IPS-11a (cell line): Measurements from ENCODE around the gene ATP9B.
"Not testable (repeated sequence)": the region's sequence is repeated elsewhere in the genome, so short reads cannot be mapped to it uniquely, and the experiment has no call there.

Source experiments
- H3K4me3 ChIP-seq: one replicate; pipeline ENCODE4 v1.5.1; 2013; ENCODE audit warnings: low read depth, low read length, control low read depth

The ATP9B gene

GRCh38 chr18:79129120-79129519 lies 59.9 kb downstream of the ATP9B start:
- no peak overlapping the region for H3K4me3 ChIP-seq

- no peak overlapping the region for H3K4me3 ChIP-seq
Observed at GRCh38 chr18:79133724-79134123, 64.5 kb downstream of the ATP9B start.

- H3K4me3 ChIP-seq: no peak overlapping the region
Observed at GRCh38 chr18:79135924-79136323, 66.7 kb downstream of the ATP9B start.

GRCh38 chr18:79136742-79137141 lies 67.5 kb downstream of the ATP9B start:
- no peak overlapping the region for H3K4me3 ChIP-seq

- no peak overlapping the region for H3K4me3 ChIP-seq
Observed at GRCh38 chr18:79139206-79139605, 70.0 kb downstream of the ATP9B start.

- no peak overlapping the region for H3K4me3 ChIP-seq
Observed at GRCh38 chr18:79147014-79147413, 77.8 kb downstream of the ATP9B start.

GRCh38 chr18:79151191-79151590 lies 82.0 kb downstream of the ATP9B start:
- no peak overlapping the region for H3K4me3 ChIP-seq

GRCh38 chr18:79156327-79156726 lies 87.1 kb downstream of the ATP9B start:
- H3K4me3 ChIP-seq: no peak overlapping the region

- H3K4me3 ChIP-seq: no peak overlapping the region
Observed at GRCh38 chr18:79164706-79165105, 95.5 kb downstream of the ATP9B start.

- no peak overlapping the region for H3K4me3 ChIP-seq
Observed at GRCh38 chr18:79166702-79167101, 97.5 kb downstream of the ATP9B start.

GRCh38 chr18:79167526-79168190 lies 98.5 kb downstream of the ATP9B start:
- H3K4me3 ChIP-seq: no peak overlapping the region

- no peak overlapping the region for H3K4me3 ChIP-seq
Observed at GRCh38 chr18:79169958-79170555, 100.9 kb downstream of the ATP9B start.

GRCh38 chr18:79172331-79172730 lies 103.1 kb downstream of the ATP9B start:
- H3K4me3 ChIP-seq: not testable (repeated sequence)

- no peak overlapping the region for H3K4me3 ChIP-seq
Observed at GRCh38 chr18:79173742-79174141, 104.5 kb downstream of the ATP9B start.

- no peak overlapping the region for H3K4me3 ChIP-seq
Observed at GRCh38 chr18:79178113-79178531, 108.9 kb downstream of the ATP9B start.

GRCh38 chr18:79182047-79182713 lies 113.0 kb downstream of the ATP9B start:
- H3K4me3 ChIP-seq: no peak overlapping the region

GRCh38 chr18:79185648-79186047 lies 116.5 kb downstream of the ATP9B start:
- H3K4me3 ChIP-seq: no peak overlapping the region

GRCh38 chr18:79186649-79187048 lies 117.5 kb downstream of the ATP9B start:
- no peak overlapping the region for H3K4me3 ChIP-seq

GRCh38 chr18:79187532-79188277 lies 118.5 kb downstream of the ATP9B start:
- no peak overlapping the region for H3K4me3 ChIP-seq

GRCh38 chr18:79191418-79191817 lies 122.2 kb downstream of the ATP9B start:
- H3K4me3 ChIP-seq: no peak overlapping the region

GRCh38 chr18:79191956-79192355 lies 122.8 kb downstream of the ATP9B start:
- H3K4me3 ChIP-seq: no peak overlapping the region

- H3K4me3 ChIP-seq: no peak overlapping the region
Observed at GRCh38 chr18:79193826-79194225, 124.6 kb downstream of the ATP9B start.
